Neural progenitor cell (in vitro differentiated cells): ENCODE data around the gene NOS1AP. TPM values are rescaled to one million over a fixed set of nuclear protein-coding genes. Genes with fewer than 3 reads are reported as not detected.

Experiments
- DNase-seq: peaks from one replicate; pipeline ENCODE4 v3.0.0-alpha.2; 2016; ENCODE audit warnings: low spot score
- H2AFZ ChIP-seq: fragments of 200-600 bp; sonication (generic); replicated peaks from 2 replicates; pipeline ENCODE4 v1.6.1; 2016; ENCODE audit warnings: antibody characterized with exemption
- H3F3A ChIP-seq: fragments of 200-600 bp; sonication (generic); 2 replicates; pipeline ENCODE4 v1.6.1; 2016; ENCODE audit warnings: antibody characterized with exemption, low read depth
- H3K27ac ChIP-seq: fragments of 200-600 bp; sonication (generic); 2 replicates; pipeline ENCODE4 v1.5.1; 2016; ENCODE audit warnings: mild to moderate bottlenecking
- H3K27me3 ChIP-seq: fragments of 200-600 bp; sonication (generic); 2 replicates; pipeline ENCODE4 v1.6.1; 2016; ENCODE audit warnings: mild to moderate bottlenecking, moderate library complexity
- H3K36me3 ChIP-seq: fragments of 200-600 bp; sonication (generic); 2 replicates; pipeline ENCODE4 v1.5.1; 2016
- H3K4me1 ChIP-seq: fragments of 200-600 bp; sonication (generic); 2 replicates; pipeline ENCODE4 v1.6.1; 2016; ENCODE audit warnings: mixed run types
- H3K4me2 ChIP-seq: fragments of 200-600 bp; sonication (generic); 2 replicates; pipeline ENCODE4 v1.6.1; 2016
- H3K4me3 ChIP-seq: fragments of 200-600 bp; sonication (generic); 2 replicates; pipeline ENCODE4 v1.5.1; 2016
- H3K79me2 ChIP-seq: fragments of 200-600 bp; sonication (generic); 2 replicates; pipeline ENCODE4 v1.6.1; 2016; ENCODE audit warnings: low read depth
- H3K9ac ChIP-seq: fragments of 200-600 bp; sonication (generic); 2 replicates; pipeline ENCODE4 v1.6.1; 2016
- H3K9me3 ChIP-seq: fragments of 200-600 bp; sonication (generic); 2 replicates; pipeline ENCODE4 v1.5.1; 2016; ENCODE audit warnings: low read depth
- H4K20me1 ChIP-seq: fragments of 200-600 bp; sonication (generic); 2 replicates; pipeline ENCODE4 v1.6.1; 2016; ENCODE audit warnings: low read depth
- H3K27ac Mint-ChIP-seq: 3 replicates; pipeline ENCODE4 v1.8.0; 2021; ENCODE audit warnings: mixed read lengths
- H3K27me3 Mint-ChIP-seq: 2 replicates; pipeline ENCODE4 v1.8.0; 2022; ENCODE audit warnings: low read depth, mild to moderate bottlenecking, inconsistent platforms, moderate library complexity, mixed read lengths; ENCODE audit not compliant: insufficient read depth
- H3K36me3 Mint-ChIP-seq: 3 replicates; pipeline ENCODE4 v1.8.0; 2021; ENCODE audit warnings: mixed read lengths
- H3K4me1 Mint-ChIP-seq: 3 replicates; pipeline ENCODE4 v1.8.0; 2021; ENCODE audit warnings: mixed read lengths
- H3K4me3 Mint-ChIP-seq: 3 replicates; pipeline ENCODE4 v1.8.0; 2021; ENCODE audit warnings: mild to moderate bottlenecking, moderate library complexity, mixed read lengths
- H3K9me3 Mint-ChIP-seq: 3 replicates; pipeline ENCODE4 v1.8.0; 2020; ENCODE audit warnings: mixed read lengths
- EZH2 ChIP-seq: fragments of 200-600 bp; sonication (generic); IDR thresholded peaks from 2 replicates; pipeline ENCODE4 v1.6.1; 2017; ENCODE audit warnings: antibody characterized with exemption, mild to moderate bottlenecking, moderate library complexity
- EZH2phosphoT487 ChIP-seq: fragments of 200-600 bp; sonication (generic); IDR thresholded peaks from 2 replicates; pipeline ENCODE4 v1.6.1; 2017; ENCODE audit warnings: antibody characterized with exemption
- total RNA-seq: library from RNA; depleted of rRNA; stranded (reverse); fragments of >200 nt; gene quantifications from 2 replicates; pipeline ENCODE4 v1.2.3, GENCODE V29; 2015; ENCODE audit warnings: low replicate concordance
- TF ChIP-seq, protein P1 (sequence below): fragments of 200-600 bp; sonication (generic); IDR thresholded peaks from 2 replicates; pipeline ENCODE4 v1.5.1; 2017; ENCODE audit warnings: antibody characterized with exemption, mild to moderate bottlenecking

The NOS1AP gene
- total RNA-seq, 1 donor from 2014 or later: 2.4 TPM

DNA sequence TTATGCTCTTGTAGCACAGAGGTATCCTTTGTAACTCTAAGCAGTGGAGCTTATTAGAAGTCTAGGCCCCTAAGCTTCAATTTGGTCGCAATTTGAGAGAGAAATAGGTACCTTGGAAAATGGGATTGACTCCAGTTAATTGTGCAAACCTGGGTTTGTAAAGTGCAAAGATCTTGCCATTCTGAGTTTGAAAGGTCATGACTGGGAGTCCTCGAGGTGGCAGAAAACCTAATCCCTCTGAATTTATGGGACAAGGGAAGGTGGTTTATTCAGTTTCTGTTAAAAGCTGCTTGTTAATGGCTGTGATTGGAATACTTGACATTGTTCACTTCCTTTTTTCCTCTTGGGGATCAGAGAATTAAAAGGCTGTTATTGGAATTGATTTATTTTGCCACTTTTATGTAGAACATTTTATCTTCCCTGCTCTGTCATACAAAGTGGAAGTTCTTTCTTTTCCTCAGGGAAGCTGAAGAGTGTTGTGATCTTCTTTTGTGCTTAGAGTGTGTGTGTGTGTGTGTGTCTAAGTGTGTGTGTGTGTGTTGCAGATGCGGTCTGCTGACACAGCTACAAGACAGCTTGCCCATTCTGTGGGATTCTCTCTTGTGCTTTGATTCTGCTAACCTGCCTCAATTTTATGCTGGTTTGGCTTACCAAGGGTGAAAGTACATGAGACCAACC, 162.7 kb downstream of the NOS1AP start:
- H3K4me3 Mint-ChIP-seq: no peak overlapping the region
- Histone ChIP-seq H3K27me3 (no peaks in the 10 kb centered on the region), H3K9ac (no peak overlapping the region), H3F3A (no peaks in the 10 kb centered on the region), H4K20me1 (peaks cover 33% of the 10 kb centered on the region), H3K36me3 (no peaks in the 10 kb centered on the region), H2AFZ (no peak overlapping the region), H3K4me3 (no peak overlapping the region), H3K4me2 (no peak overlapping the region), H3K79me2 (peaks cover 13% of the 10 kb centered on the region), H3K9me3 (no peaks in the 10 kb centered on the region), H3K27ac (no peak overlapping the region), H3K4me1 (peaks cover 28% of the 10 kb centered on the region)
- H3K4me1 Mint-ChIP-seq: peaks cover 68% of the 10 kb centered on the region
- DNase-seq: no peak
- TF ChIP-seq, protein P1, sequence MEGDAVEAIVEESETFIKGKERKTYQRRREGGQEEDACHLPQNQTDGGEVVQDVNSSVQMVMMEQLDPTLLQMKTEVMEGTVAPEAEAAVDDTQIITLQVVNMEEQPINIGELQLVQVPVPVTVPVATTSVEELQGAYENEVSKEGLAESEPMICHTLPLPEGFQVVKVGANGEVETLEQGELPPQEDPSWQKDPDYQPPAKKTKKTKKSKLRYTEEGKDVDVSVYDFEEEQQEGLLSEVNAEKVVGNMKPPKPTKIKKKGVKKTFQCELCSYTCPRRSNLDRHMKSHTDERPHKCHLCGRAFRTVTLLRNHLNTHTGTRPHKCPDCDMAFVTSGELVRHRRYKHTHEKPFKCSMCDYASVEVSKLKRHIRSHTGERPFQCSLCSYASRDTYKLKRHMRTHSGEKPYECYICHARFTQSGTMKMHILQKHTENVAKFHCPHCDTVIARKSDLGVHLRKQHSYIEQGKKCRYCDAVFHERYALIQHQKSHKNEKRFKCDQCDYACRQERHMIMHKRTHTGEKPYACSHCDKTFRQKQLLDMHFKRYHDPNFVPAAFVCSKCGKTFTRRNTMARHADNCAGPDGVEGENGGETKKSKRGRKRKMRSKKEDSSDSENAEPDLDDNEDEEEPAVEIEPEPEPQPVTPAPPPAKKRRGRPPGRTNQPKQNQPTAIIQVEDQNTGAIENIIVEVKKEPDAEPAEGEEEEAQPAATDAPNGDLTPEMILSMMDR: no peak
- TF ChIP-seq EZH2: no peak
- no peak for TF ChIP-seq EZH2phosphoT487
- peaks cover 4% of the 10 kb centered on the region for H3K27me3 Mint-ChIP-seq
- no peaks in the 10 kb centered on the region for H3K36me3 Mint-ChIP-seq
- H3K27ac Mint-ChIP-seq: peak overlapping the region; percentile 36
- no peaks in the 10 kb centered on the region for H3K9me3 Mint-ChIP-seq

DNA sequence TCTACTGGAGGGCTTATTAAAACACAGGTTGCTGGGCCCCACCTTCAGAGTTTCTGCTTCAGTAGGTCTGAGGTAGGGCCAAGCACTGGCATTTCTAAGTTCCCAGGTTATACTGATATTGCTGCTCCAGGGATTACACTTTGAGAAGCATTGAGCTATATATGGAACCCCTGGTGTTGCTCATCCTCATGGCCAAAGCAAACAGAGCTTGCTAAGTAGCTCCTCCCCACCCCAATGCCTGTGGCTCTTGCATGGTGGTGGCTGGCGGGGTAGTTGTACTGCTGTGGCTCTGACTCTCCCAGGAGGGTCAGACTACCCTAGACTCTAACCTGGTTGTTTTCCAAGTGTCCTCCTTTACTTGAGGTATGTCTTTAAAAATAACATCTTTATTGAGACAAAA, 163.6 kb downstream of the NOS1AP start:
- H3K4me1 ChIP-seq: peaks cover 28% of the 10 kb centered on the region
- no peaks in the 10 kb centered on the region for H3K9me3 ChIP-seq
- no peak overlapping the region for H3K9ac ChIP-seq
- no peak for DNase-seq
- H3K79me2 ChIP-seq: peaks cover 13% of the 10 kb centered on the region
- Mint-ChIP-seq H3K9me3 (no peaks in the 10 kb centered on the region), H3K4me1 (peaks cover 74% of the 10 kb centered on the region), H3K27ac (no peak overlapping the region), H3K36me3 (no peaks in the 10 kb centered on the region), H3K27me3 (peaks cover 4% of the 10 kb centered on the region), H3K4me3 (no peak overlapping the region)
- H3K4me2 ChIP-seq: no peak overlapping the region
- no peak overlapping the region for H2AFZ ChIP-seq
- H4K20me1 ChIP-seq: peaks cover 34% of the 10 kb centered on the region
- no peak overlapping the region for H3K4me3 ChIP-seq
- no peaks in the 10 kb centered on the region for H3K36me3 ChIP-seq
- TF ChIP-seq, protein P1: no peak
- TF ChIP-seq EZH2phosphoT487 (no peak), EZH2 (no peak)
- no peaks in the 10 kb centered on the region for H3F3A ChIP-seq
- H3K27ac ChIP-seq: no peak overlapping the region
- no peaks in the 10 kb centered on the region for H3K27me3 ChIP-seq

DNA sequence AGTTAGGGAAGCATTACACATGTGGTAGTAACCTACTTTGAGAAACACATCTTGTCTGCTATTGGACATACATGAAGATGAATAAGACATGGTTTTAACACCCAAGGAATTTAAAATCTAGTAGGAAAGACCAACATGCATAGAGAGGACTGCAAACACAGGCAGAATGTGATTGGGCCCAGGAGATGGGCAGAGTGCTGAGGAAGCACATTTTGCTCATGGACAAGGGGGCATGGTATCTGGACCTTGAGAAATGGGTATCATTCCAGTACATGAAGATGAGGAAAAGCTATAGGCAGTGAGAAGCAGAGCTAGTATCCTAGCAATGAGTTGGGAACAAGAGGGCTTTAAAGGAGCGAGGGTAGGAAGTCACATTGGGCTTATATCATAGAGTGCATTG, 164.4 kb downstream of the NOS1AP start:
- Histone ChIP-seq H2AFZ (no peak overlapping the region), H3K4me1 (peaks cover 28% of the 10 kb centered on the region), H3K4me2 (no peak overlapping the region), H3F3A (no peaks in the 10 kb centered on the region), H3K27ac (no peak overlapping the region), H3K4me3 (no peak overlapping the region), H3K9ac (no peak overlapping the region), H3K27me3 (no peaks in the 10 kb centered on the region), H3K79me2 (peaks cover 13% of the 10 kb centered on the region), H4K20me1 (peaks cover 34% of the 10 kb centered on the region), H3K36me3 (no peaks in the 10 kb centered on the region), H3K9me3 (no peaks in the 10 kb centered on the region)
- Mint-ChIP-seq H3K27ac (no peak overlapping the region), H3K4me3 (no peak overlapping the region), H3K27me3 (peaks cover 4% of the 10 kb centered on the region), H3K4me1 (peaks cover 75% of the 10 kb centered on the region), H3K36me3 (no peaks in the 10 kb centered on the region), H3K9me3 (no peaks in the 10 kb centered on the region)
- DNase-seq: no peak
- TF ChIP-seq, protein P1: no peak
- TF ChIP-seq EZH2phosphoT487: no peak
- TF ChIP-seq EZH2: no peak
